Effector CD8-positive, alpha-beta T cell (primary cell): ENCODE measurements around the gene MIDN.
"Not testable (repeated sequence)": the region's sequence is repeated elsewhere in the genome, so short reads cannot be mapped to it uniquely, and the experiment has no call there.

Experiments used
- DNase-seq: peaks from one replicate; lab custom pipeline; 2025; lab: John Stamatoyannopoulos, UW

Gene MIDN

DNA sequence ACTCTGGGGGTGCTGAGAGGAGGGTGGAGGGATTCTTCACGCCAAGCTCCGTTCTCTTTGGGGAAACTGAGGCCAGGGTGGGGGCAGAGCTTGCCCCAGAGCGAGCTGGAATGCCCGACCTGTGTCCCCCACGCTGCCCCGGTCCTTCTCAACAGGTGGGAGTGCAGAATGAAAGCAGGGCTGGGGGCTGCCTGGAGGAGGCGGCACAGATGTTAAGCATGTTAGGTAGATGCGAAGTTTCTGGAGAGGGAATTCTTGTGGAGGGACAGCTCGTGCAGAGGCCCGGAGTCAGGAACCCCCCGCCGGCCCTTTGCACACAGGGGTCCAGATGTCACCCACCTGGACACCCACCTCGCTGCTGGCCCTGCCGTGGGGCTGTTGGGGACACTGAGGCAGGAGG is 46.3 kb downstream of the MIDN start:
- no peak for DNase-seq

DNA sequence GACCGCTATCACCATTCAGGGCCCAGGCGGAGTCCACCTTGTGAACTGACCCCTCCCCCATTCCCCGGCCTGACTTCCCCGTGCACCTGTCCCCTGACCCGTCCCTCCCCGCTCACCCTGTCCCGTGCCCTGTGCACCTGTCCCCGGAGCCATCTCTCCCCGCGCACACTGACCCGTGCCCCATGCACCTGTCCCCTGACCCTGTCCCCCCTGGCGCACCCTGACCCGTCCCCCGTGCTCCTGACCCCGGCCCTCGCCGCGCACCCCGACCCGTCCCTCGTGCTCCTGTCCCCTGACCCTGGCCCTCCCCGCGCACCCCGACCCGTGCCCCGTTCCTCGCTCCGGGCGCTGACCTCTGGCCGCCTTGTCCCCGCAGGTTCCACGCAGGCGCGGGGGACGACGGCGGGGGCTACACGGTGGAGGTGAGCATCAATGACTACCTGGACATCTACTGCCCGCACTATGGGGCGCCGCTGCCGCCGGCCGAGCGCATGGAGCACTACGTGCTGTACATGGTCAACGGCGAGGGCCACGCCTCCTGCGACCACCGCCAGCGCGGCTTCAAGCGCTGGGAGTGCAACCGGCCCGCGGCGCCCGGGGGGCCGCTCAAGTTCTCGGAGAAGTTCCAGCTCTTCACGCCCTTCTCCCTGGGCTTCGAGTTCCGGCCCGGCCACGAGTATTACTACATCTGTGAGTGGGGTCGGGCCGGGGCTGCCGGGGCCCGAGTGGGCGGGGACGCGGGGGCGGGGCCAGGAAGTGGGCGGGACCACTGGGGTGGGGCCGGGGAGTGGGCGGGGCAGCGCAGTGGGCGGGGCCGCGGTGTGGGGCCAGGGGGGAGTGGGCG is 47.0 kb downstream of the MIDN start:
- DNase-seq = peak; percentile 49

DNA sequence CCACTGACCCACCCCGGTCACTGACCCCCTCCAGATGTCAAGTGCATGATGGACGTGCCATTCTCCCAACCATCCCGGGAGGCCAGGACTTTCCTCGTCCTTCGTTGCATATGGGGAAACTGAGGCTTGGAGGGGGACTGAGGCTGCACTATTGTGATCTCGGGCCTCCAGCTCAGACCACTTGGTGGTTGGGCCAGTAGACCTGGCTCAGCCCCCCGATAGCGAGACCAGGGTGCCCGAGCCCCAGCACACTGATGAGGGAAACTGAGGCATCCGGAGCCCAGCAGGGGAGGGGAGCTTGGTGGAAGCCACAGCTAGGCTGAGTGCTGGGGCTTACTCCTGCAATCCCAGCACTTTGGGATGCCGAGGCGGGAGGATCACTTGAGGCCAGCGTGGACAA is 47.7 kb downstream of the MIDN start:
- DNase-seq = no peak

DNA sequence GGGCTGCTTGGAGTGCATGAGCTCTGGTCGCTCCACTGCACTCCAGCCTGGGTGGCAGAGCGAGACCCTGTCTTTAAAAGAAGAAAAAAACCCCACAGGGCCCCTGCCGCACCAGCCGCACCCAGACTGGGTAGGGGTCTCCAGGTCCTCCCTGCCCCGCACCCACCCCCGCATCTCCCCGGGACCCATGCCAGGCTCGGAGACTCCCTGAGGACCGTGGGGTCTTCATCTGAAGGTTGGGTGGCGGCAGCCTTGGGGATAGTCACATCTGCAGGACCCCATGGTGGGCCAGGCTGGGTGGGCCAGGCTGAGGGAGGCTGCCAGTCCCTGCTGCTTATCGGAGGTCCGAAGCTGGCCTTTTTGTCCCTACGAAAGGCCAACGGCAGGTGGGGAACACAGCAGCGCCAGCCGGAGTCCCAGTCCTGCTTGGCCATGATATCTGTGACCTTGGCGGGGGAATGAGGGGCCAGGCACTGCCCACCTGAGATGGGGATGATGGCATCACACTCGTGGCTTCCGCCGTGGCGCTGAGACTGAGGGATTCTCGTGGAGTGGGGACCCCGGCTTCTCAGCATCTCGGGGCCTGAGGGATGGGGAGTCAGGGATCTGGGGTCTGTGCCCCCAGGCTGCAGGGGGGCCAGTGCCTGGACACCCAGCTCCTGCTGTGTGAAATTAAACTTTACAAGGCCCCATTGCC is 48.3 kb downstream of the MIDN start:
- no peak for DNase-seq

DNA sequence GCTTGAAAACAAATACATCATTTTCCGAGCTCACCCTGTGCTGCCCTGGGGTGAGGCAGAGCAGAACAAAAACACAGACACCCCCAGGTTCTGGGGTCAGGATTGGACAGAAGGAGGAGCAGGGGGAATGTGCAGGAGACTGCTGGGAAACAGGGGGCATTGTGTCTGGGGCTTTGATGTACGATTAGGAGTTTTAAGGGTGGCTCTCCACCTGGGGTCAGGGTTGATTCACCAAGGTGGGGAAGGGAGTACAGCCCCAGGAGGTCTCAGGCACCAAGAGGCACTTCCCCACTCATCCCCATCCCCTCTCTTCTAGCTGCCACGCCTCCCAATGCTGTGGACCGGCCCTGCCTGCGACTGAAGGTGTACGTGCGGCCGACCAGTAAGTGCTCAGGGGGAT is 49.9 kb downstream of the MIDN start:
- no peak for DNase-seq

DNA sequence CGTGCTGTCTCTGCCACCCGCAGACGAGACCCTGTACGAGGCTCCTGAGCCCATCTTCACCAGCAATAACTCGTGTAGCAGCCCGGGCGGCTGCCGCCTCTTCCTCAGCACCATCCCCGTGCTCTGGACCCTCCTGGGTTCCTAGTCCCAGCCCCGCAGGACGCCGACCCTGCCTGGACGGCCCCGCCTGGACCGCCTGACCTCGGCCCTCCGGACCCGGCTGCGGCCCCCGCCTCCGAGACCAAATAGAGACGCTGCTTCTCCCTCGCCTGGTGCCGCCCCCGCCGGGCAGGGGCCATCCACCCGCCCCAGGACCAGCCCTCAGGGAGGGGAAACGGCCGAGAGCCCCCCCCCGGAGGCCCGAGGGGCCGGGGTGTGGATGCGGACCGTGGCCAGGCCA is 51.4 kb downstream of the MIDN start:
- DNase-seq = no peak

DNA sequence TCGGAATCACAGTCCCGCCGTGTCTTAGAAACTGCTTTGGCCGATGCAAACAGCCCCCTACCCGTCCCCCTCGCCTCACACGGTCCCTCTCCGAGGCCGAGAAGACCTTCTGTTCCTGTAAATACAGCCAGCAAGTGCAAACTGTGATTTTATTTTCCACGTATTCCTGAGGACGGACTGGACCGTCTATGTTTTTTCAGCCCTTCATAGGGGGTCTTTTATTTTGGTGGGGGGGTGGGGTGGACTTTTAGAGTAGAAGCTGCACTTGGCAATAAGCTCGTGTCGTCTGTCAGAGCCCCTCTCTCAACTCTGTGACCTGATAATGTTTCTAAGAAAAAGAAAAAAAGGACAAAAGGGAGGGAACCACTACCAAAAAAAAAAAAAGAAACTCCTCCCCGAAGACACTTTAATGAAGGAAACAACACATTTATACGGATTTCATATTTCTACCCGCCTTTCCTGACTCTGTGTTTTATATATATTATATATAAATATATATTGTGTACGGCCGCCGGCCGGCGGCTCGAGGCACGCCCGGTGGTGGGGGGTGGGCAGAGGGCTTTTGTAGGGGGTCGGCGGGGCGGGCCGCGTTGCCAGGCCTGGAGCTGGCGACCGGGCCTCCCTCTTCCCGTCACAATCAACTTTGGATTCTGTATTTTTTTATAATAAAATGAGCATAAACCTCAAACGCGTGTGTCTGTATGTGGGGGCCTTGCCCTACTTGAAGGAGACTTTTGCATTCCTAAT is 52.5 kb downstream of the MIDN start:
- DNase-seq = no peak

DNA sequence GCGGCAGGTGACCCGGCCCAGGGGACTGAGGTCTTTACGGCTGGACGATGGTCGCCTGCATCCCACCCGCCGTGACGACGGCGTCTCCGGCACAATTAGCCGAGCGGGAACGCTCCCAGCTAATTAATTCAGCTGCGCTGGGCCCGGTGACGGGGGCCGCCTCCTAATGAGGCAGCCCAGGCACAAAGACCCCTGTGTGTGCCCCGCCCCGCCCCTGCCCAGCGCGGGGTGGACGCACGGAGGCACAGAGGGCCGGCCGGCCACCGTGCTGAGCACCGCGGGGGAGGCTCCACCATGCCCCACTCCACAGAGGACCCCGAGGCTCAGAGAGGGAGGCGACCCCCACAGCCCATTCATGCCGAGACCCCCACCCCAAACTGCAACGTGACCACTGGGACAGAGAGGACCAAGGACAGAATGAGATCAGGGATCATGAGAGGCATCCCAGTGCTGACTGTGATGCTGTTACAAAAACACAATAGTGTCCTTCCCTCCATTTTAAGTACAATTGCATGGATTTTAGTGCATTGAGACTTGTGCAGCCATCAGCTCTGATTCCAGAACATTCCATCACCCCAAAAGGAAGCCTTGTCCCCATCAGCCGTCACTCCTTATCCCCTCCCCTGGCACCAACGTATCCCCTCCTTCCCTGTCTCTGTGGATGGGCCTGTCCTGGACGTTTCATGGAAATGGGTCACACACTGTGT is 54.3 kb downstream of the MIDN start:
- no peak for DNase-seq

DNA sequence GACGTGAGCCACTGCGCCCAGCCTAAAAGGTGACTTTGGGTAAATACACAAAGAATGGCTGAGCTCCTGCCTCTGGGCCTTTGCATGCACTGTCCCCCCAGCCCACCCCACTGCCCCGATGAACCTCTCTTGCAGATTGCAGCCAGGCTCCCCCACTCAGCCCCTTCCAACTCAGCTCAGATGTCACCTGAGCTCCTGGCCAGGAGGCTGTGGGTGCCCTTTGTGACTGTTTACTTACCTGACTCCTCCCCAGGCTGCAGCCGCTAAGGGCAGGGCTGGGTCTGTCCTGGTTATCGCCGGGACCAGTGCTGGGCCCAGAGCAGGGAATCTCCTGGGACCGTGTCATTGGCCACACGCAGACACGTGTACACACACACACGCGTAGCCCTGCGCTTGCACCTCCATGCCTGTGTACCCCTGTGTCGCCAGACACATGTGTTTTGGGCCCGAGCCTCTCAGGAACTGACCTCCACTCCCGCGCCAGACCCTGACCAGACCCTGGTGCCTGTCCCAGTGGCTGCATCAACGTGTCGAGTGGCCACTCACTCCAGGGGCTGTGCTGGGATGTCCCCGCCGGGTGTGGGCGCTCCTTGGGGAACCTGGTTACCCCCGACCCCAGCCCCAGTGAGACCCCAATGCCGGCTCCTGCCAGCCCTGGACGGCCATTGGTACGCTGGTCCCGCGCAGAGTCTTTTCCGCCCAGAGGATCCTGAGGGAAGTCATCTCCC is 56.0 kb downstream of the MIDN start:
- no peak for DNase-seq

DNA sequence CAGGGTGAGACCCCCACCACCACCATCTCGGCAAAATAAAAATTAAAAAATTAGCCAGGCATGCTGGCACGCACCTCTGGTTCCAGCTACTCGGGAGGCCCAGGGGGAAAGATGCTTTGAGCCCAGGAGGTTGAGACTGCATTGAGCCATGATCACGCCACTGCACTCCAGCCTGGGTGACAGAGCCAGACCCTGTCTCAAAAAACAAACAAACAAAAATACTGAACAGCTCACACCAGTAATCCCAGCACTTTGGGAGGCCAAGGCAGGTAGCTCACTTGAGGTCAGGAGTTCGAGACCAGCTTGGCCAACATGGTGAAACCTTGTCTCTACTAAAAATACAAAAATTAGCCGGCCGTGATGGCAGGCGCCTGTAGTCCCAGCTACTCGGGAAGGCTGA is 57.0 kb downstream of the MIDN start:
- DNase-seq = not testable (repeated sequence)

DNA sequence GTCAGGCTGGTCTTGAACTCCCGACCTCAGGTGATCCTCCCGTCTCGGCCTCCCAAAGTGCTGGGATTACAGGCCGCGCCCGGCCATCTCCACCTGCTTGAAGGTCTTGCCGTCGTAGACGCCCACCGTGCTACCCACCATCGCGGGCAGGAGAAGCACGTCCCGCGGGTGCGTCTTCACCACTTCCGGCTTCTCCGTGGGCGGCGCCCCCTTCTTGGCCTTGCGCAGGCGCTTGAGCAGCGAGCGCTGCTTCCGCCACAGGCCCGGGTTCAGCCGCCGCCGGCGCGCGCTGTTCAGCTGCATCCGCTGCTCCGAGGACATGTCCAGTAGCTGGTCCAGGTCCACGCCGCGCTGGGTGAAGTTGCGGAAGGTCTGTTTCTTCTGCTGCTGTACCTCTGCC is 58.9 kb downstream of the MIDN start:
- no peak for DNase-seq

DNA sequence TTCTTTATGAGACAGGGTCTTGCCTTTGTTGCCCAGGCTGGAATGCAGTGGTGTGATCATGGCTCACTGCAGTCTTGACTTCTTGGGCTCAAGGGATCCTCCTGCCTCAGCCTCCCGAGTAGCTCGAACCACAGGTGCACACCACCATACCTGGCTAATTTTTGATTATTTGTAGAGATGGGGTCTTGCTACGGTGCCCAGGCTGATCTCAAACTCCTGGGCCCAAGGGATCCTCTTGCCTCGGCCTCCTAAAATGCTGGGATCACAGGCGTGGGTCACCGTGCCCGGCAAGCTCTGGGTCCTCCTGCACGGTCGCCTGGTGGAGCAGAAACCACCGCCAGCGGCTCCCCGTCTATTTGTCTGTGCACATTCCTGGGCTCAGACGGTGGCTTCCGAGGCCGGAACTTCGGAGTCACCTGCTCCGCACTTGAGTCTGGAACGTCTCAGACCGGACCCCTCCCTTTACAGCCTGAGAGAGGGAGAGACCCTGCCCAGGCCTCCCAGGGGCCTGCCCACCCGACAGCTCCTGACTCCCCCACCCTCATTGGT is 59.4 kb downstream of the MIDN start:
- DNase-seq = no peak

DNA sequence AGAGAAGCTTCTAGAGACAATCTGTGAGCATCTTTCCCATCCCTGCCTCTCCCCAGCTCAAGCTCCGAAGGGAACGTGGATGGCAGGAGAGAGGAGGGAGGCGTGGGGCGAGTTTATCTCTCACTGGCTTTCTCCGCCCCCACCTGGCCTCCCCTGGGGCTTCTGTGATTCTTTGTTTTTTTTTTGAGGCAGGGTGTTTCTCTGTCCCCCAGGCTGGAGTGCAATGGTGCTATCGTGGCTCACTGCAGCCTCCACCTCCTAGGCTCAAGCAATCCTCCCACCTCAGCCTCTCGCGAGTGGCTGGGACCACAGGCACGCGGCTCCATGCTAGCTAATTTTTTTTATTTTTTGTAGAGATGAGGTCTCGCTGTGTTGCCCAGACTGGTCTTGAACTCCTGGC is 60.3 kb downstream of the MIDN start:
- DNase-seq = no peak
